ENCODE data around the gene SLC13A2.

Gene SLC13A2

GRCh38 chr17:28538296-28538895, 65.0 kb downstream of the SLC13A2 start:
- DNase-seq, result no peak

- no peak for DNase-seq
Observed at GRCh38 chr17:28540231-28540630, 66.8 kb downstream of the SLC13A2 start.

GRCh38 chr17:28541439-28541838, 68.0 kb downstream of the SLC13A2 start:
- DNase-seq, result no peak

GRCh38 chr17:28544402-28545140, 71.1 kb downstream of the SLC13A2 start:
- no peak for DNase-seq

GRCh38 chr17:28545141-28545503, 71.7 kb downstream of the SLC13A2 start:
- DNase-seq, result no peak

GRCh38 chr17:28545787-28546415, 72.5 kb downstream of the SLC13A2 start:
- no peak for DNase-seq

GRCh38 chr17:28547096-28547622, 73.7 kb downstream of the SLC13A2 start:
- no peak for DNase-seq
